ENCODE data around the gene PNPLA8. TPM values are rescaled to one million over a fixed set of nuclear protein-coding genes. Genes with fewer than 3 reads are reported as not detected.

PNPLA8 gene
- total RNA-seq, 2 experiments from 2014 or later: 23.0 to 26.4 TPM

GRCh38 chr7:108454674-108455550 lies 71.0 kb downstream of the PNPLA8 start:
- TF ChIP-seq CTCF (conservative IDR thresholded peaks at IDR 0.05; ENCODE audit: low read length): no peak
- TF ChIP-seq EZH2phosphoT487 (IDR thresholded peaks at IDR 0.05; ENCODE audit: borderline replicate concordance, low read depth, low read length): no peak
- CTCF ChIA-PET (ENCODE audit: unreplicated experiment): no interaction called here
- H3K36me3 ChIP-seq (ENCODE audit: insufficient read depth, low read length): no peaks in the 10 kb centered on the region
- POLR2A ChIA-PET: interaction anchor here (0.8 kb wide), 1 partner anchor 12 kb away, joined by 3 read pairs; no protein-coding TSS in a partner anchor
- H2AFZ ChIP-seq (ENCODE audit: low read length): no peak overlapping the region
- H3K4me2 ChIP-seq (ENCODE audit: low read length): no peak overlapping the region
- H3K79me2 ChIP-seq (ENCODE audit: insufficient read depth, low read depth, low read length): no peaks in the 10 kb centered on the region
- no peak overlapping the region for H3K4me3 ChIP-seq (ENCODE audit: low read depth, low read length, poor library complexity, severe bottlenecking)
- H3K9me2 ChIP-seq (ENCODE audit: insufficient read depth, low read length): no peaks in the 10 kb centered on the region
- H3K9me3 ChIP-seq (ENCODE audit: low read length): no peaks in the 10 kb centered on the region
- DNase-seq (ENCODE audit: low spot score): no peak
- no peaks in the 10 kb centered on the region for H3K4me1 ChIP-seq (ENCODE audit: insufficient read depth, low read length, poor library complexity, severe bottlenecking)
- no TSS peak for BruUV-seq (replicated peaks)
- no peaks in the 10 kb centered on the region for H4K20me1 ChIP-seq (ENCODE audit: insufficient read depth, low read length)
- no peak overlapping the region for H3K27ac ChIP-seq (ENCODE audit: low read depth, low read length, poor library complexity, severe bottlenecking)
- intact Hi-C loops (cut with micrococcal nuclease; ENCODE audit: unreplicated experiment): no loop called here

GRCh38 chr7:108454317-108454673 lies 71.6 kb downstream of the PNPLA8 start:
- H3K9me3 ChIP-seq (ENCODE audit: low read length): no peaks in the 10 kb centered on the region
- H3K4me3 ChIP-seq (ENCODE audit: low read depth, low read length, poor library complexity, severe bottlenecking): no peak overlapping the region
- no peak overlapping the region for H3K27ac ChIP-seq (ENCODE audit: low read depth, low read length, poor library complexity, severe bottlenecking)
- no peaks in the 10 kb centered on the region for H3K79me2 ChIP-seq (ENCODE audit: insufficient read depth, low read depth, low read length)
- H4K20me1 ChIP-seq (ENCODE audit: insufficient read depth, low read length): no peaks in the 10 kb centered on the region
- intact Hi-C loops (cut with micrococcal nuclease; ENCODE audit: unreplicated experiment): no loop called here
- no peaks in the 10 kb centered on the region for H3K9me2 ChIP-seq (ENCODE audit: insufficient read depth, low read length)
- CTCF ChIA-PET (ENCODE audit: unreplicated experiment): no interaction called here
- no peak overlapping the region for H3K4me2 ChIP-seq (ENCODE audit: low read length)
- H3K36me3 ChIP-seq (ENCODE audit: insufficient read depth, low read length): no peaks in the 10 kb centered on the region
- no peak overlapping the region for H2AFZ ChIP-seq (ENCODE audit: low read length)
- DNase-seq (ENCODE audit: low spot score): no peak
- POLR2A ChIA-PET: interaction anchor here (0.8 kb wide), 1 partner anchor 12 kb away, joined by 3 read pairs; no protein-coding TSS in a partner anchor
- no peaks in the 10 kb centered on the region for H3K4me1 ChIP-seq (ENCODE audit: insufficient read depth, low read length, poor library complexity, severe bottlenecking)
- no TSS peak for BruUV-seq (replicated peaks)
- TF ChIP-seq CTCF (conservative IDR thresholded peaks at IDR 0.05; ENCODE audit: low read length): no peak

DNA sequence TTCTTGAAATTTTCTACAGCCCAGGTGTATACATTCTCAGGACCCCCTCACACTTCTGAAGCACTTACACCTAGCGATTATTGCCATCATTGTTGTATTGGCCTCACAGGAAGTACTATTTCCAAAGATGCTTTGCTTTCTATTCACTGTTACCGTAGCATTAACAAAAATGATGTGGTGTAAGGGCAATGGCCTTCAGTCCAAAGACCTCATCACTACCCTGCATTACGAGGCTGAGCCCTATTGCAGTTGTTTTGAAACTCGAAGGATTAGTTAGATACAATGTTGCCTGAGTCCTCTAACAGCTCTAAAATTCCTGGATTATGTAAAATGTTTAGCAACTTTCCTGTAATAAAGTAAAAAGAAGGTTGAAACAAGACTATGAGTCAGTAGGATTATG lies 72.6 kb downstream of the PNPLA8 start:
- no peaks in the 10 kb centered on the region for H3K79me2 ChIP-seq (ENCODE audit: insufficient read depth, low read depth, low read length)
- TF ChIP-seq EZH2phosphoT487 (IDR thresholded peaks at IDR 0.05; ENCODE audit: borderline replicate concordance, low read depth, low read length) (no peak), CTCF (conservative IDR thresholded peaks at IDR 0.05; ENCODE audit: low read length) (no peak)
- intact Hi-C loops (cut with micrococcal nuclease; ENCODE audit: unreplicated experiment): loop anchor here (2.0 kb wide), 1 partner anchor 43 kb away; no protein-coding TSS in a partner anchor

More for the DNA sequence above, 72.6 kb downstream of the PNPLA8 start:
- Histone ChIP-seq H3K4me2 (ENCODE audit: low read length) (no peak overlapping the region), H3K9me2 (ENCODE audit: insufficient read depth, low read length) (no peaks in the 10 kb centered on the region), H3K4me1 (ENCODE audit: insufficient read depth, low read length, poor library complexity, severe bottlenecking) (no peaks in the 10 kb centered on the region), H2AFZ (ENCODE audit: low read length) (no peak overlapping the region), H3K36me3 (ENCODE audit: insufficient read depth, low read length) (no peaks in the 10 kb centered on the region), H3K9me3 (ENCODE audit: low read length) (no peaks in the 10 kb centered on the region), H3K4me3 (ENCODE audit: low read depth, low read length, poor library complexity, severe bottlenecking) (no peak overlapping the region), H4K20me1 (ENCODE audit: insufficient read depth, low read length) (no peaks in the 10 kb centered on the region), H3K27ac (ENCODE audit: low read depth, low read length, poor library complexity, severe bottlenecking) (no peak overlapping the region)
- no peak for DNase-seq (ENCODE audit: low spot score)
- ChIA-PET POLR2A (interaction anchor here (0.6 to 1.0 kb wide), 2 partner anchors 24 to 176 kb away, joined by 3 read pairs; no protein-coding TSS in a partner anchor), CTCF (ENCODE audit: unreplicated experiment) (interaction anchor here (1.3 kb wide), 1 partner anchor 44 kb away, joined by 5 read pairs; no protein-coding TSS in a partner anchor)
- no TSS peak for BruUV-seq (replicated peaks)
